Esophagus muscularis mucosa (tissue), 4 donors: Measurements from ENCODE around the gene GALT.

ENCODE experiments used
- EP300 ChIP-seq: sonication (generic); formaldehyde crosslinking; IDR thresholded peaks from one replicate; pipeline ENCODE4 v1.6.1; 2017; ENCODE audit warnings: antibody characterized with exemption
- POLR2A ChIP-seq: fragments of 450-650 bp; IDR thresholded peaks from one replicate; pipeline ENCODE4 v1.6.1; 2017; ENCODE audit warnings: antibody characterized with exemption, moderate library complexity, mild to moderate bottlenecking, low read depth
- POLR2AphosphoS5 ChIP-seq, 2 donors: sonication (generic); formaldehyde crosslinking; IDR thresholded peaks; one replicate each; pipeline ENCODE4 v1.6.1; 2017; ENCODE audit warnings: antibody characterized with exemption in 2 of 2
- TF ChIP-seq, protein P1 (sequence below), 3 experiments: fragments of 200-600 bp in 2 of 3; fragments of 450-650 bp in 1 of 3; sonication (generic) in 2 of 3; IDR thresholded peaks; one replicate each; pipeline ENCODE4 v1.5.1; 2017 to 2019; ENCODE audit warnings: antibody characterized with exemption in 3 of 3, mild to moderate bottlenecking in 2 of 3, moderate library complexity in 1 of 3

- TF ChIP-seq POLR2A = no peak
- TF ChIP-seq, protein P1, sequence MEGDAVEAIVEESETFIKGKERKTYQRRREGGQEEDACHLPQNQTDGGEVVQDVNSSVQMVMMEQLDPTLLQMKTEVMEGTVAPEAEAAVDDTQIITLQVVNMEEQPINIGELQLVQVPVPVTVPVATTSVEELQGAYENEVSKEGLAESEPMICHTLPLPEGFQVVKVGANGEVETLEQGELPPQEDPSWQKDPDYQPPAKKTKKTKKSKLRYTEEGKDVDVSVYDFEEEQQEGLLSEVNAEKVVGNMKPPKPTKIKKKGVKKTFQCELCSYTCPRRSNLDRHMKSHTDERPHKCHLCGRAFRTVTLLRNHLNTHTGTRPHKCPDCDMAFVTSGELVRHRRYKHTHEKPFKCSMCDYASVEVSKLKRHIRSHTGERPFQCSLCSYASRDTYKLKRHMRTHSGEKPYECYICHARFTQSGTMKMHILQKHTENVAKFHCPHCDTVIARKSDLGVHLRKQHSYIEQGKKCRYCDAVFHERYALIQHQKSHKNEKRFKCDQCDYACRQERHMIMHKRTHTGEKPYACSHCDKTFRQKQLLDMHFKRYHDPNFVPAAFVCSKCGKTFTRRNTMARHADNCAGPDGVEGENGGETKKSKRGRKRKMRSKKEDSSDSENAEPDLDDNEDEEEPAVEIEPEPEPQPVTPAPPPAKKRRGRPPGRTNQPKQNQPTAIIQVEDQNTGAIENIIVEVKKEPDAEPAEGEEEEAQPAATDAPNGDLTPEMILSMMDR (IDR thresholded peaks at IDR 0.05) = no peak
- no peak for TF ChIP-seq EP300
- TF ChIP-seq POLR2AphosphoS5 (IDR thresholded peaks at IDR 0.05) = no peak
Observed at GRCh38 chr9:34642679-34643078, 3.8 kb upstream of the GALT start.
